ENCODE results near the gene FREM2. TPM values are rescaled to one million over a fixed set of nuclear protein-coding genes. Genes with fewer than 3 reads are reported as not detected.

Gene FREM2
- total and polyA plus RNA-seq, 5 donors from 2014 or later, result not detected

GRCh38 chr13:38763446-38764381 lies 76.8 kb downstream of the FREM2 start:
- Histone ChIP-seq H3K27me3 (ENCODE audit: control insufficient read depth, insufficient read depth, low read length) (no peaks in the 10 kb centered on the region), H3K9me3 (ENCODE audit: control insufficient read depth in 2 of 2, low read length in 2 of 2) (no peaks in the 10 kb centered on the region), H3K27ac (ENCODE audit: insufficient read depth, low read length, poor library complexity, severe bottlenecking) (no peak overlapping the region), H3K4me3 (ENCODE audit: low read depth, low read length) (no peak overlapping the region), H3K4me1 (ENCODE audit: control insufficient read depth, insufficient read depth, low read length, poor library complexity, severe bottlenecking) (no peaks in the 10 kb centered on the region), H3K36me3 (ENCODE audit: control insufficient read depth, insufficient read depth, low read length) (no peaks in the 10 kb centered on the region)
- H3K9me3 Mint-ChIP-seq, result peaks cover 0 to 3% (median 2%) of the 10 kb centered on the region in 7 donors
- no peaks in the 10 kb centered on the region for H3K27me3 Mint-ChIP-seq
- no peak overlapping the region for H3K4me3 Mint-ChIP-seq
- no peak for ATAC-seq (ENCODE audit: low read depth in 2 of 2)
- H3K36me3 Mint-ChIP-seq, result no peaks in the 10 kb centered on the region
- H3K27ac Mint-ChIP-seq, result peak overlapping the region in 1 of 3 donors; percentile 85
- no peaks in the 10 kb centered on the region for H3K4me1 Mint-ChIP-seq
- peak in 1 of 3 donors; percentile 1 for DNase-seq

DNA sequence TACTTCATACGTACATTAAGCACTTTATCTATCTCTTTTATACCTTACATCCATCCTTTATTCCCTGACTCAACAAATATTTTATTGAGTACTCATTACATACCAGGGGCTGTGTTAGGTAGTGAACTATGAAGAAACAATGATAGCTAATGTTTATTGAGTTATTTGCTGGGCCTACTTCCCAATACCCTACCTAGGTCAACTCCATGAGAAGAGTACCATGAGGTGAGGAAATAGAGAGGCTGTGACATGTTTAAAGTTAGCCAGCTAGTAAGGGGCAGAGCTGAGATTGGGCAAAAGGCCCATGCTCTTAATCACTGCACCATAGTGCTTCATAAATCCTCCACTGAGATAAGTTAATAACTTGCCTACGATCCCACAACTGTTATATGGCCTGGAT lies 79.9 kb downstream of the FREM2 start:
- H3K9me3 ChIP-seq (ENCODE audit: control insufficient read depth in 2 of 2, low read length in 2 of 2), result no peaks in the 10 kb centered on the region
- H3K27me3 ChIP-seq (ENCODE audit: control insufficient read depth, insufficient read depth, low read length), result no peaks in the 10 kb centered on the region
- ATAC-seq (ENCODE audit: low read depth in 2 of 2), result no peak
- peaks cover 0 to 3% (median 1%) of the 10 kb centered on the region in 4 donors for H3K4me1 Mint-ChIP-seq
- H3K27ac Mint-ChIP-seq, result peak overlapping the region in 1 of 3 donors; percentile 72
- peaks cover 0 to 3% (median 1%) of the 10 kb centered on the region in 7 donors for H3K9me3 Mint-ChIP-seq
- H3K27me3 Mint-ChIP-seq, result no peaks in the 10 kb centered on the region
- no peaks in the 10 kb centered on the region for H3K36me3 ChIP-seq (ENCODE audit: control insufficient read depth, insufficient read depth, low read length)
- DNase-seq, result no peak
- H3K4me3 Mint-ChIP-seq, result no peak overlapping the region
- H3K27ac ChIP-seq (ENCODE audit: insufficient read depth, low read length, poor library complexity, severe bottlenecking), result no peak overlapping the region
- no peaks in the 10 kb centered on the region for H3K4me1 ChIP-seq (ENCODE audit: control insufficient read depth, insufficient read depth, low read length, poor library complexity, severe bottlenecking)
- no peak overlapping the region for H3K4me3 ChIP-seq (ENCODE audit: low read depth, low read length)
- no peaks in the 10 kb centered on the region for H3K36me3 Mint-ChIP-seq

- Mint-ChIP-seq H3K36me3 (no peaks in the 10 kb centered on the region), H3K9me3 (peaks cover 0 to 3% (median 1%) of the 10 kb centered on the region in 7 donors), H3K4me1 (peaks cover 0 to 3% (median 1%) of the 10 kb centered on the region in 4 donors), H3K27ac (no peak overlapping the region), H3K4me3 (no peak overlapping the region), H3K27me3 (no peaks in the 10 kb centered on the region)
- no peaks in the 10 kb centered on the region for H3K27me3 ChIP-seq (ENCODE audit: control insufficient read depth, insufficient read depth, low read length)
- DNase-seq, result no peak
- H3K4me1 ChIP-seq (ENCODE audit: control insufficient read depth, insufficient read depth, low read length, poor library complexity, severe bottlenecking), result no peaks in the 10 kb centered on the region
- H3K27ac ChIP-seq (ENCODE audit: insufficient read depth, low read length, poor library complexity, severe bottlenecking), result no peak overlapping the region
- no peaks in the 10 kb centered on the region for H3K9me3 ChIP-seq (ENCODE audit: control insufficient read depth in 2 of 2, low read length in 2 of 2)
- no peak for ATAC-seq (ENCODE audit: low read depth in 2 of 2)
- no peaks in the 10 kb centered on the region for H3K36me3 ChIP-seq (ENCODE audit: control insufficient read depth, insufficient read depth, low read length)
- H3K4me3 ChIP-seq (ENCODE audit: low read depth, low read length), result no peak overlapping the region
Observed at GRCh38 chr13:38767506-38768265, 80.8 kb downstream of the FREM2 start.

- Mint-ChIP-seq H3K27ac (no peak overlapping the region), H3K9me3 (peaks cover 0 to 3% (median 1%) of the 10 kb centered on the region in 7 donors), H3K4me3 (no peak overlapping the region), H3K4me1 (peaks cover 0 to 3% (median 1%) of the 10 kb centered on the region in 4 donors), H3K27me3 (no peaks in the 10 kb centered on the region), H3K36me3 (no peaks in the 10 kb centered on the region)
- Histone ChIP-seq H3K36me3 (ENCODE audit: control insufficient read depth, insufficient read depth, low read length) (no peaks in the 10 kb centered on the region), H3K4me1 (ENCODE audit: control insufficient read depth, insufficient read depth, low read length, poor library complexity, severe bottlenecking) (no peaks in the 10 kb centered on the region), H3K4me3 (ENCODE audit: low read depth, low read length) (no peak overlapping the region), H3K27ac (ENCODE audit: insufficient read depth, low read length, poor library complexity, severe bottlenecking) (no peak overlapping the region), H3K27me3 (ENCODE audit: control insufficient read depth, insufficient read depth, low read length) (no peaks in the 10 kb centered on the region), H3K9me3 (ENCODE audit: control insufficient read depth in 2 of 2, low read length in 2 of 2) (no peaks in the 10 kb centered on the region)
- no peak for DNase-seq
- ATAC-seq (ENCODE audit: low read depth in 2 of 2), result no peak
Observed at GRCh38 chr13:38769526-38769925, 82.6 kb downstream of the FREM2 start.

DNA sequence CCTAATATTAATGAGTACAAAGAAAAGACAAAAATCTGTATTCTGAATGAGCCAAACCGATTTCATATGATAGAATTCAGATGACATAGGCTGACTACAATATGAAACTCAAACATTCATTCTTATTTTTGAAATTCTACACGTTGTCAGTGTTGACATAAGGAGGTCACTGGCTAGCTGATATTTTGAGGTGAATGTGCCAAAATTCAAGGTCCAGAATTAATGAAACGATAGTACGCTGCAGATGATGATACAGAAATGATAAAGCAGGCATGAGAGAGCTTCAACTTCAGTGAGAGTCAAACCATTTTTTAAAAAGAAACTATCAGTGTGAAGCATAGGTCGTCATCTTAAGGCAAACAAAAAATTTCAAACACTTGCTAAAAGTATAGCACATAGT lies 88.2 kb downstream of the FREM2 start:
- no peak for DNase-seq
- Histone ChIP-seq H3K4me3 (ENCODE audit: low read depth, low read length) (no peak overlapping the region), H3K27ac (ENCODE audit: insufficient read depth, low read length, poor library complexity, severe bottlenecking) (no peak overlapping the region), H3K4me1 (ENCODE audit: control insufficient read depth, insufficient read depth, low read length, poor library complexity, severe bottlenecking) (no peaks in the 10 kb centered on the region), H3K36me3 (ENCODE audit: control insufficient read depth, insufficient read depth, low read length) (no peaks in the 10 kb centered on the region), H3K9me3 (ENCODE audit: control insufficient read depth in 2 of 2, low read length in 2 of 2) (no peaks in the 10 kb centered on the region), H3K27me3 (ENCODE audit: control insufficient read depth, insufficient read depth, low read length) (no peaks in the 10 kb centered on the region)
- no peaks in the 10 kb centered on the region for H3K4me1 Mint-ChIP-seq
- no peak overlapping the region for H3K27ac Mint-ChIP-seq
- ATAC-seq (ENCODE audit: low read depth in 2 of 2), result no peak
- no peaks in the 10 kb centered on the region for H3K36me3 Mint-ChIP-seq
- no peak overlapping the region for H3K4me3 Mint-ChIP-seq
- H3K9me3 Mint-ChIP-seq, result peaks cover 0 to 3% (median 1%) of the 10 kb centered on the region in 7 donors
- no peaks in the 10 kb centered on the region for H3K27me3 Mint-ChIP-seq

DNA sequence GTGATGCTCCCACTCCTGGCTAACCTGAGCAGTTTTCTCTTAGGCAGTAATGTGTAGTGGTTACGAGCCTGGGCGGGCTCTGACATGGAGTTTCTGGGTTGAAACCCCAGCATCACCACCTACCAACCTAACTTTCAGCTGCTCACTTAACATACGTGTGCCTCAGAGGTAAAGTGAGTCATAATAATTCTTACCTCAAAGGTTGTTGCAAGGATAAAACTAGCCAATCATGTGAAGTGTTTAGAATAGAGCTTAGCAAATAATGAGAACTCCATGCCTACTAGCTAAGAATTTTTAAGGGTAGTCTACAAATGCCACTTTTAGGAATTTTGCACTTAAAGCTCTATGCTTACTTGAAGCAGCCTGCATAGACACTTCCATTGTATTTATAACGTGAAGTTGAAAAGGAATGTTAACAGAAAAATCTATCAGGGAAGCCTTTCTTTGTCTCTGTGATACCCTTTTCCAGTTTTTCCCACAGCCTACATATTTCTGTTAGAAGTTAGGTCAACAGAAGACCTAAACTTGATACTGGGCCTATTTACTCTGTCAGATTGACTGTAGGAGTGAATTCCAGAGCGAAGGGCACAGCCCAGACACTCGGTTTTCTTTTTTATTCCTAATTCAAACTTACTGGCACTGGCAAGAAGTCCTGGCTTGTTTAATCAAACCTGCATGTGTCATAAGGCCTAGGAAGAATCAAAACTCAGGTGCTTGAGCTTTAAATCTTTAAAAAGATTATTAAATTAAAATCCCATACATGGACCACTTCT lies 90.7 kb downstream of the FREM2 start:
- no peaks in the 10 kb centered on the region for H3K36me3 ChIP-seq (ENCODE audit: control insufficient read depth, insufficient read depth, low read length)
- H3K4me3 Mint-ChIP-seq, result no peak overlapping the region
- peaks cover 0 to 3% (median 1%) of the 10 kb centered on the region in 7 donors for H3K9me3 Mint-ChIP-seq
- no peaks in the 10 kb centered on the region for H3K27me3 Mint-ChIP-seq
- no peaks in the 10 kb centered on the region for H3K36me3 Mint-ChIP-seq
- H3K4me3 ChIP-seq (ENCODE audit: low read depth, low read length), result no peak overlapping the region
- ATAC-seq (ENCODE audit: low read depth in 2 of 2) (no peak), DNase-seq (no peak)
- no peaks in the 10 kb centered on the region for H3K4me1 ChIP-seq (ENCODE audit: control insufficient read depth, insufficient read depth, low read length, poor library complexity, severe bottlenecking)
- H3K9me3 ChIP-seq (ENCODE audit: control insufficient read depth in 2 of 2, low read length in 2 of 2), result no peaks in the 10 kb centered on the region
- no peaks in the 10 kb centered on the region for H3K27me3 ChIP-seq (ENCODE audit: control insufficient read depth, insufficient read depth, low read length)
- no peak overlapping the region for H3K27ac ChIP-seq (ENCODE audit: insufficient read depth, low read length, poor library complexity, severe bottlenecking)
- H3K4me1 Mint-ChIP-seq, result no peaks in the 10 kb centered on the region
- H3K27ac Mint-ChIP-seq, result no peak overlapping the region

- Histone ChIP-seq H3K27me3 (ENCODE audit: control insufficient read depth, insufficient read depth, low read length) (no peaks in the 10 kb centered on the region), H3K4me3 (ENCODE audit: low read depth, low read length) (no peak overlapping the region), H3K27ac (ENCODE audit: insufficient read depth, low read length, poor library complexity, severe bottlenecking) (no peak overlapping the region), H3K9me3 (ENCODE audit: control insufficient read depth in 2 of 2, low read length in 2 of 2) (no peaks in the 10 kb centered on the region), H3K4me1 (ENCODE audit: control insufficient read depth, insufficient read depth, low read length, poor library complexity, severe bottlenecking) (no peaks in the 10 kb centered on the region), H3K36me3 (ENCODE audit: control insufficient read depth, insufficient read depth, low read length) (no peaks in the 10 kb centered on the region)
- no peak overlapping the region for H3K4me3 Mint-ChIP-seq
- no peaks in the 10 kb centered on the region for H3K27me3 Mint-ChIP-seq
- ATAC-seq (ENCODE audit: low read depth in 2 of 2) (no peak), DNase-seq (no peak)
- no peak overlapping the region for H3K27ac Mint-ChIP-seq
- no peaks in the 10 kb centered on the region for H3K4me1 Mint-ChIP-seq
- no peaks in the 10 kb centered on the region for H3K36me3 Mint-ChIP-seq
- H3K9me3 Mint-ChIP-seq, result peaks cover 0 to 3% (median 1%) of the 10 kb centered on the region in 7 donors
Observed at GRCh38 chr13:38781539-38781938, 94.7 kb downstream of the FREM2 start.
